HepG2 (cell line): Measurements from ENCODE around the gene PMEPA1. TPM values are rescaled to one million over a fixed set of nuclear protein-coding genes. Genes with fewer than 3 reads are reported as not detected.

Experiments used
- ATAC-seq: fragments of 200-7000 bp; cut with Tn5 transposase; 3 replicates; pipeline ENCODE4 v1.9.1; 2020; ENCODE audit warnings: mild to moderate bottlenecking, moderate library complexity
- BruUV-seq: library from RNA; stranded (reverse); fragments of 400-500 nt; replicated peaks from 2 replicates; lab custom pipeline; 2021; lab: Mats Ljungman, UMichigan
- CTCF ChIA-PET: fragments of 300-600 bp; formaldehyde crosslinking; extraction: SDS; loops from one replicate; lab custom pipeline; 2021; ENCODE audit warnings: low total read pairs, inconsistent platforms, low intra/inter-chr PET ratio; lab: Yijun Ruan, JAX
- POLR2A ChIA-PET: fragments of 350-600 bp; sonication (Branson Sonifier 250); formaldehyde crosslinking; loops from one replicate; lab custom pipeline; 2020; ENCODE audit warnings: antibody characterized with exemption, inconsistent platforms; lab: Yijun Ruan, JAX
- DNase-seq: peaks from one replicate; pipeline ENCODE4 v3.0.0-alpha.2; 2015; ENCODE audit warnings: low spot score
- FAIRE-seq: peaks from 3 replicates; lab custom pipeline; 2011; peaks lifted over from hg19 to GRCh38; lab: Jason Lieb, UNC
- H2AFZ ChIP-seq: one replicate; pipeline ENCODE4 v1.6.1; 2011; ENCODE audit warnings: low read length, inconsistent platforms
- H3K27ac ChIP-seq: fragments of 300-600 bp; 3 replicates; pipeline ENCODE4 v1.8.0; 2011; ENCODE audit warnings: mixed run types, mild to moderate bottlenecking, mixed read lengths, low read length, inconsistent platforms; ENCODE audit not compliant: insufficient read depth; ENCODE audit errors: extremely low read length
- H3K27me3 ChIP-seq, 2 experiments: fragments of 200-600 bp in 1 of 2; 2 replicates in 1 of 2; 3 replicates in 1 of 2; pipeline versions ENCODE4 v1.6.0 to v1.8.0; 2011; ENCODE audit warnings: low read length in 2 of 2, mild to moderate bottlenecking in 2 of 2, moderate library complexity in 2 of 2, inconsistent platforms in 1 of 2; ENCODE audit not compliant: insufficient read depth in 2 of 2, control insufficient read depth in 1 of 2
- H3K36me3 ChIP-seq, 2 experiments: fragments of 200-600 bp in 1 of 2; replicated peaks in 1 of 2; 2 replicates in 1 of 2; 3 replicates in 1 of 2; pipeline versions ENCODE4 v1.5.1 to v1.8.0; 2011; ENCODE audit warnings: low read length in 2 of 2, inconsistent platforms in 1 of 2; ENCODE audit not compliant: insufficient read depth in 2 of 2, control insufficient read depth in 1 of 2
- H3K4me1 ChIP-seq: 2 replicates; pipeline ENCODE4 v1.5.1; 2012; ENCODE audit warnings: low read length, inconsistent platforms; ENCODE audit not compliant: insufficient read depth
- H3K4me2 ChIP-seq: 2 replicates; pipeline ENCODE4 v1.6.0; 2011; ENCODE audit warnings: low read depth, low read length, inconsistent platforms
- H3K4me3 ChIP-seq, 3 experiments: fragments of 200-600 bp in 1 of 3; sonication (generic), shearing (Covaris generic) in 1 of 3; replicated peaks in 1 of 3; 2 replicates each; pipeline ENCODE4 v1.5.1; 2011 to 2016; ENCODE audit warnings: low read length in 3 of 3, inconsistent platforms in 2 of 3, low read depth in 2 of 3, mild to moderate bottlenecking in 2 of 3, control low read depth in 1 of 3, mixed read lengths in 1 of 3; ENCODE audit not compliant: insufficient read depth in 1 of 3
- H3K79me2 ChIP-seq: one replicate; pipeline ENCODE4 v1.6.1; 2011; ENCODE audit warnings: low read length, inconsistent platforms; ENCODE audit not compliant: insufficient read depth
- H3K9ac ChIP-seq: 2 replicates; pipeline ENCODE4 v1.6.0; 2011; ENCODE audit warnings: mild to moderate bottlenecking, low read depth, low read length, inconsistent platforms; ENCODE audit not compliant: insufficient read depth
- H3K9me3 ChIP-seq: 2 replicates; pipeline ENCODE4 v1.5.1; 2012; ENCODE audit warnings: mild to moderate bottlenecking, low read length
- H4K20me1 ChIP-seq: 2 replicates; pipeline ENCODE4 v1.6.0; 2011; ENCODE audit warnings: inconsistent platforms, mild to moderate bottlenecking, low read length, moderate library complexity; ENCODE audit not compliant: insufficient read depth
- ETV6 ChIP-seq: sonication (generic); formaldehyde crosslinking; conservative IDR thresholded peaks from 2 replicates; pipeline ENCODE4 v1.4.0; 2020; ENCODE audit warnings: missing genetic modification reagents
- GATAD2A ChIP-seq: IDR thresholded peaks from 2 replicates; pipeline ENCODE4 v1.6.1; 2016
- HNRNPLL ChIP-seq: fragments of 200-400 bp; formaldehyde crosslinking; IDR thresholded peaks from 2 replicates; pipeline ENCODE4 v1.6.1; 2017; ENCODE audit warnings: mild to moderate bottlenecking, low read depth, low read length; ENCODE audit not compliant: poor library complexity, severe bottlenecking
- NONO ChIP-seq, 2 experiments: fragments of 450-650 bp in 1 of 2; sonication (generic) in 1 of 2; formaldehyde crosslinking in 1 of 2; IDR thresholded peaks in 1 of 2; conservative IDR thresholded peaks in 1 of 2; 2 replicates each; pipeline versions ENCODE4 v1.6.1 to v1.8.0; 2017 to 2022; ENCODE audit warnings: mild to moderate bottlenecking in 1 of 2, missing genetic modification reagents in 1 of 2, moderate library complexity in 1 of 2
- SAP130 ChIP-seq: IDR thresholded peaks from 2 replicates; pipeline ENCODE4 v1.6.1; 2016; ENCODE audit warnings: low read depth
- SNAPC2 ChIP-seq: sonication (generic); formaldehyde crosslinking; IDR thresholded peaks from 2 replicates; pipeline ENCODE4 v1.8.1; 2022; ENCODE audit warnings: mild to moderate bottlenecking, missing genetic modification reagents
- ZBTB21 ChIP-seq: sonication (generic); formaldehyde crosslinking; IDR thresholded peaks from 2 replicates; pipeline ENCODE4 v1.4.0; 2020; ENCODE audit warnings: missing genetic modification reagents
- ZNF281 ChIP-seq: sonication (generic); formaldehyde crosslinking; IDR thresholded peaks from 2 replicates; pipeline ENCODE4 v1.4.0; 2020; ENCODE audit warnings: missing genetic modification reagents, borderline replicate concordance
- ZNF343 ChIP-seq: sonication (generic); formaldehyde crosslinking; IDR thresholded peaks from 2 replicates; pipeline ENCODE4 v1.4.0; 2020; ENCODE audit warnings: mild to moderate bottlenecking, missing genetic modification reagents
- ZSCAN20 ChIP-seq: sonication (generic); formaldehyde crosslinking; IDR thresholded peaks from 2 replicates; pipeline ENCODE4 v1.4.0; 2020; ENCODE audit warnings: missing genetic modification reagents, mild to moderate bottlenecking, borderline replicate concordance
- ZSCAN22 ChIP-seq: sonication (generic); formaldehyde crosslinking; IDR thresholded peaks from 2 replicates; pipeline ENCODE4 v1.4.0; 2020; ENCODE audit warnings: mild to moderate bottlenecking, missing genetic modification reagents
- WGBS: methylation state at CpG from one replicate; pipeline ENCODE4 v1.1.6; 2017; ENCODE audit warnings: low lambda C conversion rate; 5-methylcytosine and 5-hydroxymethylcytosine counted together
- in situ Hi-C: cut with HindIII; loops from 2 replicates; pipeline ENCODE4 v1.10.0; 2017; ENCODE audit warnings: low pct_unique_long_range_greater_than_20kb; ENCODE audit not compliant: extremely low pct_ligation_motif_present
- intact Hi-C: fragments of 100-400 bp; cut with micrococcal nuclease; formaldehyde crosslinking; loops from one replicate; pipeline ENCODE4 v1.10.0; 2022; ENCODE audit not compliant: unreplicated experiment
- polyA plus RNA-seq, 8 experiments: library from polyadenylated mRNA; depleted of rRNA in 3 of 8; stranded (reverse) in 7 of 8; unstranded in 1 of 8; fragments of >200 nt; fragmentation: Illumina TruSeq in 4 of 8; extraction: Trizol in 4 of 8; gene quantifications; 2 replicates each; pipeline versions ENCODE4 v1.2.1 to v1.2.3, GENCODE V29; 2011 to 2016; ENCODE audit warnings: low read depth in 4 of 8, missing spikeins in 1 of 8, mixed read lengths in 1 of 8; ENCODE audit not compliant: insufficient read depth in 1 of 8
- total RNA-seq, 5 experiments: library from RNA; depleted of rRNA; stranded (reverse); fragments of >200 nt; fragmentation: Illumina TruSeq; extraction: Trizol; gene quantifications; 2 replicates each; pipeline ENCODE4 v1.2.3, GENCODE V29; 2016; ENCODE audit warnings: low read depth in 1 of 5
- TF ChIP-seq, protein P1 (sequence below): sonication (generic); formaldehyde crosslinking; IDR thresholded peaks from 2 replicates; pipeline ENCODE4 v1.4.0; 2020; ENCODE audit warnings: missing genetic modification reagents

Gene PMEPA1
- total and polyA plus RNA-seq, 2 of the 13 experiments (the other 11 are each of a cell fraction or from before 2014, with no cell fraction given), result not detected

- TF ChIP-seq ZNF281 (CRISPR knock-in tag) (no peak), ZSCAN20 (CRISPR knock-in tag) (no peak), ZSCAN22 (no peak), ZNF343 (CRISPR knock-in tag) (no peak)
- TF ChIP-seq, protein P1, sequence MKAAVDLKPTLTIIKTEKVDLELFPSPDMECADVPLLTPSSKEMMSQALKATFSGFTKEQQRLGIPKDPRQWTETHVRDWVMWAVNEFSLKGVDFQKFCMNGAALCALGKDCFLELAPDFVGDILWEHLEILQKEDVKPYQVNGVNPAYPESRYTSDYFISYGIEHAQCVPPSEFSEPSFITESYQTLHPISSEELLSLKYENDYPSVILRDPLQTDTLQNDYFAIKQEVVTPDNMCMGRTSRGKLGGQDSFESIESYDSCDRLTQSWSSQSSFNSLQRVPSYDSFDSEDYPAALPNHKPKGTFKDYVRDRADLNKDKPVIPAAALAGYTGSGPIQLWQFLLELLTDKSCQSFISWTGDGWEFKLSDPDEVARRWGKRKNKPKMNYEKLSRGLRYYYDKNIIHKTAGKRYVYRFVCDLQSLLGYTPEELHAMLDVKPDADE (CRISPR knock-in tag), result no peak
Measured at GRCh38 chr20:57648878-57649616, 60.8 kb downstream of the PMEPA1 start (continued).

DNA sequence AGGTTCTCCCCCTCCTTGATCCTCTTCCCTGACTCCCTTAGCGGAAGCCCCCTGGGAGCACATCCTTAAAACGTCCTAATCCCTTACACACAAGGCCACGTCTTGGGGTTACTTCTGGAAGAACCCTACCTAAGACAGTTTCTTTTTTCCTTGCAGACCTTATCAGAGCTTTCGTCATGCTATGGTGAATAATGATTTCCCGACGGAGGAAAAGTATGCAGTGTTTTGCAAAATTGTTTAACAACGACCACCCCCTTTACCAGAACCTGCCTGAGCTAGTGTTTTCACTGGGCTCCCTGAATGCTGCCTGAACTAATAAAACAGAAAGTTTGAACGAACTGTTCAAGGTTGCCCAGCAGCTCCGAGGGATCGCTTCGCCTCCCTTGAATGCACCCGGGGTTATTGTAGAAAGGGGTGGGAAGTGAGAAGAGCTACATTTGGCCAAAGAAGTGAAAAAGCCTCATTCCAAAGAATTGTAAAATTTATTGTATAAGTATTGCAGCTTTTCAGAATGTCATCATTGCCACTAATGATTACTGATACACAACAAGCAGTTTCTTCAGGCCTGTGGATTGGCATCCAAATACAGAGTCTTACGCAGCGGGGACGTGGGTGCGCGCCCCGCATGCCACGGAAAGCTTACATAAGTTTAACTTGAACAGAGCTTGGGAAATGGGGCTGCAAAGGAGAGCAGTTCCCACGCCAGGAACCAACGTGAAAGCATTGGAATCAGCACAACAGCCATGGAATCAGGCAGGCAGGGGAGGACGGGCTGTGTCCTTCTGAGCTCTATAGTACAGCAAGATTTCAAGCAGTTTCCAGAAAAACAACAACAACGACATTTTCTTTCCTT lies 61.7 kb downstream of the PMEPA1 start:
- DNase-seq (no peak), FAIRE-seq (no peak), ATAC-seq (no peak)
- Histone ChIP-seq H3K27ac (no peak overlapping the region), H3K9ac (no peak overlapping the region), H3K36me3 (no peaks in the 10 kb centered on the region), H3K27me3 (peaks cover 21 to 64% of the 10 kb centered on the region in 2 experiments), H4K20me1 (no peaks in the 10 kb centered on the region), H3K4me3 (no peak overlapping the region), H3K9me3 (no peaks in the 10 kb centered on the region), H2AFZ (no peak overlapping the region), H3K79me2 (no peaks in the 10 kb centered on the region), H3K4me1 (no peaks in the 10 kb centered on the region), H3K4me2 (no peak overlapping the region)
- CTCF ChIA-PET, result no interaction called here
- no TSS peak for BruUV-seq
- POLR2A ChIA-PET, result no interaction called here
- intact Hi-C loops, result no loop called here
- 30% methylated on average over 23 of the region's 23 CpGs for WGBS
- in situ Hi-C loops, result no loop called here
- TF ChIP-seq SAP130 (CRISPR knock-in tag) (no peak), ETV6 (CRISPR knock-in tag) (no peak), HNRNPLL (no peak), ZBTB21 (CRISPR knock-in tag) (no peak), GATAD2A (no peak), SNAPC2 (CRISPR knock-in tag) (no peak), NONO (IDR thresholded peaks at IDR 0.05) (no peak), NONO (CRISPR knock-in tag; conservative IDR thresholded peaks at IDR 0.05) (no peak)
